GM21381 (cell line): ENCODE data around the gene CDK1.
"Not testable (repeated sequence)": the region's sequence is repeated elsewhere in the genome, so short reads cannot be mapped to it uniquely, and the experiment has no call there.

Experiments used
- ATAC-seq: cut with Tn5 transposase; IDR thresholded peaks from one replicate; pipeline ENCODE4 v1.9.1; 2021; ENCODE audit warnings: mild to moderate bottlenecking, moderate library complexity; ENCODE audit not compliant: unreplicated experiment

CDK1 gene

DNA sequence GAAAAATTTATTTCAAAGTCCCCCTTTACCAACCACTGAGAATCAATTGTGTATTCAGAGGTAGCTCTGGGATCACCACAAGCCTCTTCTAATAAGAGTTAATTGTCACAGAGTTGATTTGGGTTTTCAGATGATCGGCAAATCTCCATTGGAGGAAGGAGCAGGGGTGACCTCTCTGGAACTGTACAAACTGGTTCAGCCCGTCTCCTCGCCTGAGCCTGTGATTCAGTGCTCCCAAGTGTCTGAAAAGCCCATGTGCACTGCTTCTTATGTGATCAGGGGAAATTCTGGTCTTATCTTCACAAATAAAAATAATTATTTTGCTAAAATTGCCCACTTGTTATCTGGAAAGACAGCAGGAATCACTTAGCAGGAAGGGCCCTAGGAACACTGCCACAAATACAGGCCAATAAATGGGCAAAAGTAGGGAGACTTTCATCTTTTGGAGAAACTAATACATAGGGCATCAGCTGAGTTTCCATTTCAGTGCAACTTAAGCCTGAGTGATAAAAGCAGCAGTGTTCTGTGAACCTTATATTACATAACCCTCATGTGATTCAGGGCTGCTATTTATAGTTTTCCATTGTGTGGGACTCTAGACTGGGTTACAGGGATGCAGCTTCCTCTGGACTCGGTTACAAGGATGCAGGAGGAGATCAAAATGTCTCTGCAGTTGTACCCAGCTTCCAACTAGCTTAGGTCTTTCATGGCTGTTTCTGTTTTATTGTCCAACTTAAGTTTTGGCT lies 32.3 kb downstream of the CDK1 start:
- no peak for ATAC-seq

DNA sequence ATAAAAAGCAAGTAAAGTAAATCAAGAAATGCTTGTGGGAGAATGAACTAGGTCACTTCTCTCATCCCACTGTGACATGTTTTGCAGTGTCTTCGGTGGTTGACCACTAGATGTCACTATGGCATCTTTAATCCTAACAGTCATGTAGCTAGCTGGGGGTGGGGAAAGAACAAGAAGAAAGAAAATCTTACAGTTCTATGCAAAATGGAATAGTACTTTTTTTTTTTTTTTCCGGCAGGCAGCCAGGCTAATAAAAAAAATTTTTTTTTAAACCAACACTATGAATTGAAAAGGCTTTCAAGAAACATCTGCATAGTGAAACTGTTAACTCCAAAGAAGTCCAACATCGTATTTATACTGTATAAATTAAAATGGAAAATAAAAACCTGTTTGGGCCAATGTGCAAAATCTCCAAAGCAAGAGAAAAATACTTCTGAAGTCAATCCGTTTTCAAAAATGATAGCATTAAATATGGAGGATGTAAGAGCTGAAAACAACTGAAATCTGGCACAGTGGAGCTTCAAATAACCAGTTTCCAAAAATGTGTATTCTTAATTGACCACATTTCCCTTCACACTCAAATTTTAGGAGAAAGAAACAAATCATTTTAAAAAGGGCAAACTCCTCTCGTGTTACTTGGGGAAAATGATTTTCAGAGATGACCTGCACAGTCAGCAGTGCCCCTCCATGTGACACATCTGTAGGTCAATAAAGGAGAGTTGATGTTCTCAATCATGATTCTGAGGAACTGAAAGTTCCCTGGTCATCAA lies 38.5 kb downstream of the CDK1 start:
- peak; percentile 68 for ATAC-seq

DNA sequence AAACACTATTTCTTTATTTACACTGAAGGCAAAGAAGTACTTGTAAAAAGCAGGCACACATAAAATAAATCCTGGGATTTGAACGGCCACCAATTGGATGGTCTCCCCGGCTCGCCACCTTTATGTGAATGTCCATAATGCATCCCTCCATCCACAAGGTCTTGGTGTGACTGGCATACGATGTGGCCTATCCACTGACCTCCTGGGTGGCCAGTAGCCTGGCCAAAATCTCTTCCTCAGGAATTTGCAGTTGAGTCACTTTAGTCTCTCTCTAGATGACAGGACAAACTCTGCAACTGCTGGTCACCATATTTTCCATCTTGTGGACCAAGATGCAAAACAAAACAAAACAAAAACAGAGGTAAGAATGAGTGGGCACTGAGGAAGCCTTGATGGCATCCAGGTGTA lies 39.1 kb downstream of the CDK1 start:
- no peak for ATAC-seq

DNA sequence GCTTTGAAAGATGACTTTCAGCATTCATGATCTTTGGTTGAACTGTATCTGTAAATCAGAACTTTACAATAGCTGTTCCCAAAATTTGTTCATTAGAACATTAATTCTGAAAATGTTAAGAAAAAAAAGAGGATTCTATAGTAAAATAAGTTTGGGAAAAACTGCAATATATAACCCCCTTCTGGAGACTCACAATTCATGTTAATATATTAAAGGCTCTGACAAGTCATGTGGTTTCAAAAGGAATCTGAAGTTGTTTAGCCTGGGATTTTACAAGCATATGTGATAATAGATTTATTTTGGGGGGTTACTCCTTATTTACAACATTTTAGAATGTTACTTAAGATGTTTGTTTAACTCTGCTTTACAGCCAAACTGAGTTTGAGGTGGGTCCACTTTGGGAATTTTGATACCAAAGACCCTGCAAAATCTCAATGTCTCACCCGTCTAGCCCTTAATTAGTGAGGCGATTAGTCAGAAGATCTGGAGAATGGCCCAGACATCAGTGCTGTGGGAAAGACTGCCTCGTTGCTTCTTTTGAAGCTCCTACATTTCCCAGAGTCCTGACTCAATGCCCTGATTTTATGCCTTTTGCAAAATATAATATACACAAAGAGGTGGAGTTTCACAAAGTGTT lies 40.0 kb downstream of the CDK1 start:
- no peak for ATAC-seq

GRCh38 chr10:60819271-60819670 lies 41.0 kb downstream of the CDK1 start:
- ATAC-seq: no peak

GRCh38 chr10:60820093-60820754 lies 41.9 kb downstream of the CDK1 start:
- ATAC-seq: peak; percentile 66

GRCh38 chr10:60821656-60822055 lies 43.4 kb downstream of the CDK1 start:
- ATAC-seq: no peak

DNA sequence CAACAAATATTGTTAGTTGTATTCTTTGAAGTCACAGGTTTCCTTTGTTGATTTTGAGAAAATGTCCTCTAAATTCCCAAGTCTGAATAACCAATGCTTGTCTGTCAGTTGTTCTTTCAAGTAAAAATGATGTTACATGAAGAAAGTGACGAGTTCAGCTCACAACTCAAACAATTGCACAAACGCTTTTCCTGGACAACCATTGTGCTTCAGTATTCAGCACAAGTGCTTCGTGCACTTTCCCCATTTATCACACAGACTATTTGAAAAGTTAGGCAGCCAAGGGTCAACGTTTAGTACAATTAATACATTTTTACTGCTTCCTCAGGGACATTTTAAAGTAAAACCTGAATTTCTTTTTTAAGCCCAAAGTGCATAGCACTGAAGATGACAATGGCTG lies 44.5 kb downstream of the CDK1 start:
- no peak for ATAC-seq

DNA sequence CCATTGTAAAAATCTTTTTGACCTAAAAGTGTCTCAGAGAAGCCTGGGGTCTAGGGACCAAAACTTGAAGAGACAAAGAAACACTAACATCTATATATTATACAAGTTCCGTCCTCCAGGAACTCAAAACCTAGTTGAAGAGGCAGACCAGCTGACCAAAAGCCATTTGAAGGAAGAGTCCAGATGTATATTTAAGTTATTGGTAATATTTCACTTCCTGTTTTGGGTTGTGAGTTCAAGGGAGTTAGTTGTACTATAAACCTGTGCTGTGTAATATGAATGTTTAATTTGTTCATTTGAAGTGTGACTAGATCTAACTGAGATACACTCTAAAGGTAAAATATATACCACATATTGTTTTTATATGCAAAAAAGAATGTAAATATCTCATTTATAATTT lies 45.0 kb downstream of the CDK1 start:
- no peak for ATAC-seq

DNA sequence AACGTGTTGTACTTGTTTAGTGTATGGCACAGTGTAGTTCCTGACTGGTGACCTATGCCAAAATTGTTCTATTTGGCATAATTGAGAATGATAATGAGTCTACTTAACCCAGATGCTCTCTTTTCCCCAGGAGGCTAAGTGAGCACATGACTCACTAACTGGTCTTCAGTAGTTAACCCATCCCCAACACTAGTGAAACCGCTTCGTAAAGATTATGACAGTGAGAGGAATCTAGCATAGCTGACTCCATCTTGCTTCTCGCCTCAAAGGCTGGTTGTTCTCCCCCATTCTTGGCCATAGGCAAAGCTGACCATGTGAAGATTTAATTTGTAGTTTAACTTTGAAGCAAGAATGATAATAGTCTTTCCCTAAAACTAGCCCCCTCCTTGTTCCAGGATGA lies 47.2 kb downstream of the CDK1 start:
- no peak for ATAC-seq

DNA sequence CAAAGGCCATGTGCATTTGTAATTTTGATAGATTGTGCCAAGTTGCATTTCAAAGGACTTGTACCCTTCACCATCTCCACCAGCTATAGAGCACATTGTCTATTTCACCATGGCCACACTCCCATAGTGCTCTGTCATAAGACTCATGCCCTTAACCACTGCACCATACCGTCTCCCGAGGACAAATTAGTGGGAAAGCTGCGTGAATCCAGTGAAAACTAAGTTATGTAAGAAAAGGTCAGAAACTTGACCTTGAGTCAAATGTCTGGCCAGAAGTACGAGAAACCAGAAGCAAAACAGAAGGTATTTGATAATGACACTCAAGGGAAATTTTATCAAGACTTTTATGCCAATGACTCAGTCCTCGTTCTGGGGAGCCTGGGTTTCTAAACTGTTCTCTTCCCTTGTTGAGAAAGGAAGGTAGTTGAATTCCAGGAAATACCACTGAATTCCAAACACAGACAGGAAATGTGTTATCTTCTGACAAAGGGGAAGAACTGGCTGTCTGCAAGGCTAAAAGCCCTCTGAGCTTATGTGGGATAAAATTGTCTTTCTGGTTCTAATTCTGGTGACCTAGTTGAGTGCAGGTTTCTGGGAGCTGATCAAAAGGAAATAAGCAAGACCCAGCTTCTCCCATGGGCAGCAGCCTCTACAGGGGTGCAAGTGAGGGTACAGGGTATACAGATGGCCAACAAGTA lies 49.7 kb downstream of the CDK1 start:
- no peak for ATAC-seq

GRCh38 chr10:60828489-60828852 lies 50.2 kb downstream of the CDK1 start:
- ATAC-seq: no peak

DNA sequence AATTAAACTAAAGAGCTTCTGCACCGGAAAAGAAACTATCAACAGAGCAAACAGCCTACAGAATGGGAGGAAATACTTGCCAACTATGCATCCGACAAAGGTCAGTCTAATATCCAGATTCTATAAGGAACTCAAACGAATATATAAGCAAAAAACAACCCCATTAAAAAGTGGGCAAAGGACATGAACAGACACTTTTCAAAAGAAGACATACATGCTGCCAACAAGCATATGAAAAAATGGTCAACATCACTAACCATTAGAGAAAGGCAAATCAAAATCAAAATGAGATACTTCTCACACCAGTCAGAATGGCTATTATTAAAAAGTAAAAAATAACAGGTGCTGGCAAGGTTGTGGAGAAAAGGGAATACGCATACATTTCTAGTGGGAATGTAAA lies 53.9 kb downstream of the CDK1 start:
- not testable (repeated sequence) for ATAC-seq

- ATAC-seq: no peak
Measured at GRCh38 chr10:60834401-60834800, 56.1 kb downstream of the CDK1 start.

- no peak for ATAC-seq
Measured at GRCh38 chr10:60835049-60835448, 56.8 kb downstream of the CDK1 start.

DNA sequence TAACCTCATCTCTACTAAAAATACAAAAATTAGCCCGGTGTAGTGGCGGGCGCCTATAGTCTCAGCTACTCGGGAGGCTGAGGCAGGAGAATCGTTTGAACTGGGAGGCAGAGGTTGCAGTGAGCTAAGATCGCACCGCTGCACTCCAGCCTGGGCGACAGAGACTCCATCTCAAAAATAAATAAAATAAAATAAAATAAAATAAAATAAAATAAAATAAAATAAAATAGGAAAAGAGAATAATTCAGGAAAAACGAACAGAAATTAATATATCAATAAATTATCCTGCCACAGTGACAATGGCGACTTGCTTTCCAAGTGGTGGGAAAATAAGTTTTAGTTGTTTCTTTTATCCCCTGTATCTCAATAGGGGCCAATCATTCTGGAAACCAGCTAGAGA lies 62.9 kb downstream of the CDK1 start:
- ATAC-seq: not testable (repeated sequence)

- ATAC-seq: no peak
Measured at GRCh38 chr10:60842694-60843093, 64.4 kb downstream of the CDK1 start.
